ENCODE results near the gene ACTRT2. TPM values are rescaled to one million over a fixed set of nuclear protein-coding genes. Genes with fewer than 3 reads are reported as not detected.

Gene ACTRT2
- total and polyA plus RNA-seq, 12 donors, result not detected

DNA sequence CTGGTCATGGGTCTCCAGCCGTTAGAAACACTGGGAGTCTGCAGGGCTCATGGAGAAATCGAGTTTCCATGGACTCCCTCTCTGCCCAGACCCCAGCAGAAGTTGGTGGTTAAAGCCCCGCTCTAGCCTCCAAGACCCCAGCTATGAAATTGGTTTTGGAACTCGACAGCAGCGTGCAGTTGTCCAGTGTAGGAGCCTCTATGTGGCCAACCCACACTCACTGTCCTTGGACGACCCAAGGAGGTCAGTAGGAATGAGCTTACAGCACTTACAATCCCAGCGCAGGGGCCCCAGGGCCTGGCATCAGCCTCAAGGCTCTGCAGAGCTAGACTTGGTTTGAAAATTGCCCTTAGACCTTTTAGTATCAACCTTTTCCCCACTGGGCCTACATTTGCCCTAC lies 44.5 kb downstream of the ACTRT2 start:
- peaks cover 0 to 20% of the 10 kb centered on the region in 2 donors for H3K4me1 ChIP-seq (replicated peaks in 1 of 2)
- no peak overlapping the region for H3K4me3 ChIP-seq
- intact Hi-C loops (cut with DNase I), result loop anchor here (5.0 to 10.0 kb wide), 2 partner anchors 209 to 217 kb away; no protein-coding TSS in a partner anchor
- TF ChIP-seq POLR2A (IDR thresholded peaks at IDR 0.05), result no peak
- TF ChIP-seq, protein P1, sequence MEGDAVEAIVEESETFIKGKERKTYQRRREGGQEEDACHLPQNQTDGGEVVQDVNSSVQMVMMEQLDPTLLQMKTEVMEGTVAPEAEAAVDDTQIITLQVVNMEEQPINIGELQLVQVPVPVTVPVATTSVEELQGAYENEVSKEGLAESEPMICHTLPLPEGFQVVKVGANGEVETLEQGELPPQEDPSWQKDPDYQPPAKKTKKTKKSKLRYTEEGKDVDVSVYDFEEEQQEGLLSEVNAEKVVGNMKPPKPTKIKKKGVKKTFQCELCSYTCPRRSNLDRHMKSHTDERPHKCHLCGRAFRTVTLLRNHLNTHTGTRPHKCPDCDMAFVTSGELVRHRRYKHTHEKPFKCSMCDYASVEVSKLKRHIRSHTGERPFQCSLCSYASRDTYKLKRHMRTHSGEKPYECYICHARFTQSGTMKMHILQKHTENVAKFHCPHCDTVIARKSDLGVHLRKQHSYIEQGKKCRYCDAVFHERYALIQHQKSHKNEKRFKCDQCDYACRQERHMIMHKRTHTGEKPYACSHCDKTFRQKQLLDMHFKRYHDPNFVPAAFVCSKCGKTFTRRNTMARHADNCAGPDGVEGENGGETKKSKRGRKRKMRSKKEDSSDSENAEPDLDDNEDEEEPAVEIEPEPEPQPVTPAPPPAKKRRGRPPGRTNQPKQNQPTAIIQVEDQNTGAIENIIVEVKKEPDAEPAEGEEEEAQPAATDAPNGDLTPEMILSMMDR (IDR thresholded peaks at IDR 0.05), result no peak
- H3K9me3 ChIP-seq (replicated peaks in 1 of 3), result no peaks in the 10 kb centered on the region
- no peak overlapping the region for H3K27ac ChIP-seq
- H3K27me3 ChIP-seq, result peaks cover 77% of the 10 kb centered on the region
- H3K36me3 ChIP-seq (replicated peaks in 1 of 2), result no peaks in the 10 kb centered on the region
- 75 to 80% (median 77%) methylated on average over 6 to 7 of the region's 7 CpGs for WGBS, 4 donors
- peak in 1 of 7 donors; percentile 3 for DNase-seq

GRCh38 chr1:3066250-3066711 lies 45.0 kb downstream of the ACTRT2 start:
- 30 to 45% (median 38%) methylated on average over 2 to 11 of the region's 11 CpGs for WGBS, 4 donors
- TF ChIP-seq, protein P1 (IDR thresholded peaks at IDR 0.05), result peak; percentile 37 to 63 (median 52)
- TF ChIP-seq POLR2A (IDR thresholded peaks at IDR 0.05), result no peak
- H3K27ac ChIP-seq, result no peak overlapping the region
- intact Hi-C loops (cut with DNase I), result loop anchor here (5.0 to 10.0 kb wide), 2 partner anchors 209 to 216 kb away; no protein-coding TSS in a partner anchor
- peak; percentile 38 to 79 (median 65) for DNase-seq
- no peaks in the 10 kb centered on the region for H3K9me3 ChIP-seq (replicated peaks in 1 of 3)
- H3K27me3 ChIP-seq, result peaks cover 80% of the 10 kb centered on the region
- peaks cover 0 to 24% of the 10 kb centered on the region in 2 donors for H3K4me1 ChIP-seq (replicated peaks in 1 of 2)
- no peaks in the 10 kb centered on the region for H3K36me3 ChIP-seq (replicated peaks in 1 of 2)
- no peak overlapping the region for H3K4me3 ChIP-seq

- intact Hi-C loops (cut with DNase I), result loop anchor here (5.0 to 10.0 kb wide), 2 partner anchors 208 to 215 kb away; no protein-coding TSS in a partner anchor
- Histone ChIP-seq H3K4me1 (replicated peaks in 1 of 2) (peaks cover 0 to 24% of the 10 kb centered on the region in 2 donors), H3K9me3 (replicated peaks in 1 of 3) (no peaks in the 10 kb centered on the region), H3K36me3 (replicated peaks in 1 of 2) (no peaks in the 10 kb centered on the region), H3K4me3 (no peak overlapping the region), H3K27me3 (peaks cover 82% of the 10 kb centered on the region), H3K27ac (no peak overlapping the region)
- DNase-seq, result no peak
- no peak for TF ChIP-seq POLR2A (IDR thresholded peaks at IDR 0.05)
- TF ChIP-seq, protein P1 (IDR thresholded peaks at IDR 0.05), result no peak
- 41 to 76% (median 64%) methylated on average over 7 to 10 of the region's 10 CpGs for WGBS, 4 donors
Observed at GRCh38 chr1:3066826-3067225, 45.6 kb downstream of the ACTRT2 start.

- WGBS, 4 donors, result 20 to 57% (median 25%) methylated on average over 5 to 29 of the region's 29 CpGs
- H3K4me1 ChIP-seq (replicated peaks in 1 of 2), result peaks cover 0 to 24% of the 10 kb centered on the region in 2 donors
- no peak overlapping the region for H3K4me3 ChIP-seq
- intact Hi-C loops (cut with DNase I), result loop anchor here (5.0 to 10.0 kb wide), 2 partner anchors 208 to 215 kb away; no protein-coding TSS in a partner anchor
- H3K27ac ChIP-seq, result no peak overlapping the region
- no peak for DNase-seq
- H3K27me3 ChIP-seq, result peaks cover 82% of the 10 kb centered on the region
- no peaks in the 10 kb centered on the region for H3K9me3 ChIP-seq (replicated peaks in 1 of 3)
- TF ChIP-seq POLR2A (IDR thresholded peaks at IDR 0.05), result no peak
- TF ChIP-seq, protein P1 (IDR thresholded peaks at IDR 0.05), result no peak
- H3K36me3 ChIP-seq (replicated peaks in 1 of 2), result no peaks in the 10 kb centered on the region
Observed at GRCh38 chr1:3067301-3067670, 46.0 kb downstream of the ACTRT2 start.

Data from adrenal gland (tissue), 12 donors.